ENCODE results near the gene MDN1. TPM values are rescaled to one million over a fixed set of nuclear protein-coding genes. Genes with fewer than 3 reads are reported as not detected.
"Not testable (repeated sequence)": the region's sequence is repeated elsewhere in the genome, so short reads cannot be mapped to it uniquely, and the experiment has no call there.

MDN1 gene
- total RNA-seq, 1 donor from 2014 or later = 23.6 TPM

DNA sequence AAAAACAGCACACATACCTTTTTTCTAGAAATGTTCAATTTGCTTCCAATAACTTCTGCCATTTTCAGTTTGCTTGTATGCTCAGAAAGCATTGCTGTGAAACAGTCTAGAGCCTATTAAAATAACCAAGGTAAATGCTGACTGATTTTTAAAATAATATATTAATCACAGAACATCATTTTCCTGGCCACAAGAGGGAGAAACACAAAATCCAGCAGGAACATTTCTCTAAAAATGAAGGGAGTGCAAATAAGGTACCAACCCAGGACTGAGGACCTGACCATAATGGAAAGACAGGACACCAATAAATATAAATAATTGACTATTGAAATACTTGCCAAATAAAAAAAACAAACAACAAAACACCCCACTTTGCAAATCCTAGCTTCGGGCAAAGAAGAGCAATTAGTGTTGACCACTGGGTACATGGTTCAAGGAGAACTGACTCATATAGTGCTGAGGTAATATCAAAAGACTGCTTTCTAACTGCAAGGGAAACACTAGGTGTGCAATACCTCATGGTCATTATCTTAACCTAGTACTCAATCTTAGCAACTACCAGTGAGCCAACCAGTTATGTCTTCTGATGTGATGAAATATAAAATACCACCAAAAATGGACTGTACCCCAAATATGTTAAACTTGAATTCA lies 42.9 kb downstream of the MDN1 start:
- no peak for DNase-seq (ENCODE audit: extremely low read depth, low read depth, low spot score)

GRCh38 chr6:89775150-89775549 lies 44.4 kb downstream of the MDN1 start:
- no peak for DNase-seq (ENCODE audit: extremely low read depth, low read depth, low spot score)

GRCh38 chr6:89769572-89769971 lies 50.0 kb downstream of the MDN1 start:
- DNase-seq (ENCODE audit: extremely low read depth, low read depth, low spot score) = no peak

DNA sequence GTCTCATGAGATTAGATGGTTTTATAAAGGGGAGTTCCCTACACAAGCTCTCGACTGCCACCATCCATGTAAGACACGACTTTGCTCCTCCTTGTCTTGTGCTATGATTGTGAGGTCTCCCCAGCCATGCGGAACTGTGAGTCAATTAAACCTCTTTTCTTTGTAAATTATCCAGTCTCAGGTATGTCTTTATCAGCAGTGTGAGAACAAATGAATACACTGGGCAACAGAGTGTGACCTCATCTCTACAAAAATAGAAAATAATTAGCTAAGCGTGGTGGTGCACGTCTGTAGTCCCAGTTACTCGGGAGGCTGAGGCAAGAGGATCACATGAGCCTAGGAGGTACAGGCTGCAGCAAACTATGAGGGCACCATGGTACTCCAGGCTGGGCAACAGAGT lies 51.3 kb downstream of the MDN1 start:
- no peak for DNase-seq (ENCODE audit: extremely low read depth, low read depth, low spot score)

DNA sequence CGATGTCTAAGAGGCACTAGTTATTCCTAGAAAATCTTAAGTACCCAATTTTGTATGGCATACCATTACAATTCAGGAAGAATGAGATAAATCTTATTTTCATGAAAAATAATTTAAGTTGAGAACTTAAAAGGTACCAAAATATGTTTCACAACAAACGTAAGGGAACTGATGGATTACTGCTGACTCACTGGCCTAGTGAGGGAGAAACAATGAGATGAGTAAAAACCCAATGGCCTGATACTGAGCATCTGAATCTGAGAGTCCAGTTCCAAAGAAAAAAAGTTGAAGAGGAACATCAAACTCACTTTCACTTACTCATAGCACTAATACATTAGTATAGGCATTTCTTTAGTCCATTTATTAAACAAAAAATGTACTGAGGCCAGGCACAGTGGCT lies 56.0 kb downstream of the MDN1 start:
- DNase-seq (ENCODE audit: extremely low read depth, low read depth, low spot score) = no peak

DNA sequence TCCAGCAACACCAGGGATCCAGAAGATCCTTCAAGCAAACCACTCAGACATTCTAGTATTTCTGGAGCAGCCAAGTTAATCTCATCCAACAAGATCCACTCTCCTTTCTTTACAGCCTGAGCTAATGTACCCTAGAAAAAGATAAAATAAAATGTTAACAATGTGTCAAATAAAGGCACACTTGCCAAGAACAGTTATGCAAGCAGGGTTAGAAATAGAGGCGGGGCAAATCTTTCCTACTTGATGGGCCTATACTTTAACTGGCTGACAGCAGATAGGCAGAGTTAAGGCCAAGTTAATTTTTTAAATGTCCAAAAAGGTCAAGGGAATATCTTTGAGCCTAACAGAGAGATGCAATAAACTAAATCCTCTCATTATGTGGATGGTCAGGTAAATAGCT lies 60.8 kb downstream of the MDN1 start:
- no peak for DNase-seq (ENCODE audit: extremely low read depth, low read depth, low spot score)

DNA sequence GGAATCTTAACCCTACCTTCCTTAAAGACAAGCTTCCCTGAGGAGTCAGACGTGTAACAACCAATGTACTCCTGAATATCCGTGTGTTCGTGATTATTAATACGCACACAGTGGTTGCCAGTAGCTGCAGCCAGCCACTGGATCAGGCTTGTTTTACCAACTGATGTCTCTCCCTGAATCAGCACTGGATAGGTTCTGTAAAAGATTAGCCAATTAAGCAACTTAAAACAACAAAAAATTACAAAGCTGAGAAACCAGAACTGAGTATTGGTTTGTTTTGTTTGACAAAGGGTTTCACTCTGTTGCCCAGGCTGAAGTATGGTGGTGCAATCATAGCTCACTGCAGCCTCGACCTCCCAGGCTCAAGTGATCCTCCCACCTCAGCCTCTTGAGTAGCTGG lies 69.3 kb downstream of the MDN1 start:
- DNase-seq (ENCODE audit: extremely low read depth, low read depth, low spot score) = no peak

DNA sequence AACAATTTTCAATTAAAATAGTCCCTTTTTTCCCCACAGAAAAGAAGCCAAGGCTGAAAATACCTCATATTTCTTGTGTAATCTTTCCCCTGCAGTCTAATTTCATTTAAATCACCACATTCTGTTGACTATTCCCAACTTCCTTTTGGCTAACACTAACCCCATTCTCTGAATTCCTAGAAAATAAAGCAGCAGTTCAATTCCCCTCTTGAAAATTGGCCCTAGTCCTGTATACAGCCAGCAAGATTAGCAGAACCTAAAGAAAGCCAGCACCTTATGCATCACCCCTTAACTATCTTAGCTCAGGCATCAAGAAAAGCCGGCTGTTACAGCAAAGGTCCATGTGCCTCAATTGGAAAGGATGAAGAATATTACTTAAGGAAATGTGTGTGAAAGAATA lies 69.7 kb downstream of the MDN1 start:
- DNase-seq (ENCODE audit: extremely low read depth, low read depth, low spot score) = no peak

- DNase-seq (ENCODE audit: extremely low read depth, low read depth, low spot score) = no peak
Measured at GRCh38 chr6:89745716-89746115, 73.9 kb downstream of the MDN1 start.

- DNase-seq (ENCODE audit: extremely low read depth, low read depth, low spot score) = no peak
Measured at GRCh38 chr6:89745096-89745495, 74.5 kb downstream of the MDN1 start.

DNA sequence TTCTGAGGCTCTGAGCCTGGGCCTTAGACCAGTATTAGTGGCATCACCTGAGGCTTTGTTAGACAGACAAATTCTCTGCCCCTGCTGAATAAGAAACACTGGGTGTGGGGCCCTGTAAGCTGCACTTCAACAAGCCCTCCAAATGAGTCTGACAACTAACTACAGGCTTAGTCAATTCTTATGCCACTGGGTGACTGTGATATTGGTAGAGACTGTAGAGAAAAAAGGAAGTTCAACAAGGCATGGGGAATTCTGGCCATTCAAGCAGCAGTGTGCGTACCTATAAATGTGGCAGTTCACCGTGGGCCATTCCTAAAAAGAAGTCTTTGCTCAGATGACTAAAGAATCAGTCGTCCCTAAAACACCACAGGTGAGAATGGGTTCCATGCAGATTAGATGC lies 82.7 kb downstream of the MDN1 start:
- DNase-seq (ENCODE audit: extremely low read depth, low read depth, low spot score) = no peak

DNA sequence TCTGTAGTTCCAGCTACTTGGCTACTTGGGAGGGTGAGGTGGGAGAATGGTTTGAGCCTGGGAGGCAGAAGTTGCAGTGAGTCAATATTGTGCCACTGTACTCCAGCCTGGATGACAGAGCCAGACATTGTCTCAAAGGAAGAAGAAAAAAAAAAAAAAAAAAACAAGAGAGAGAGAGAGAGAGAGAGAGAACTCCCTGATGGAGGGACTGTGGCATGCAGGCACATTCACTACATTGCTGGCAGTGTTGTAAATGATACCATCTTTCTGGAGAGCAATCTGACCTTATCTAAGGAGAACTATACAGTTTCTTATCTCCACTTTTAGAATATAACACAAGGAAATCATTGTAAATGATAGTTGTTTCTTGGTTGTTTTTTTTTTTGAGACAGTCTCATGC lies 85.1 kb downstream of the MDN1 start:
- no peak for DNase-seq (ENCODE audit: extremely low read depth, low read depth, low spot score)

DNA sequence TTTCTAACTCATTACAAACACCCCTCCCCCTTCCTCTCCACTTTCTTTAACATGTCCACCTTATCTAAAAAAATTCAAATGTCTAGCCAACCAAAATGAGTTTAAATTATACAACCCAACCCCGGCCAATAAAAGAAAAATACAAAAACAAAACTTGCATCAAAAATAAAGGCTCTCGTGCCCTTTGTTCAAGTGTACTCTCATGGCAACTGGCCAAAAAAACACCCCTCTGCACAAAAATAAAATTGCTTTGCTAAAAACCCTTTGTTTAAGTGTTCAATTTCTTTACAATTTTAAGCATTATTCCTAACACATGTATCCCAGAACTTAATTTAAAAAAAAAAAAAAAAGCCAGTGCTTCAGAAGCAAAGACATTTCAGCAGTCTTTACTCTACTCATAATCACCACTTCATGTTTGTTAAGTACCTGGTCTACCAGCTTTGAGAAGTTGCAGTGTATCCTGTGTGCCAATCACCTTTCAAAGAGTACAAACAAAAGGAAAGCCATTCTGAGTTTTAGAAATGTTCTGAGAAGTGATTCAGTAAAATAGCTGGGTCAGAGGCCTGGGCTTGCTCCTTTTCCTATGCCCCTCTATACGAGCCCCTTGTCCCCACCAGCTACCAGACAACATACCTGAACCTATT lies 87.5 kb downstream of the MDN1 start:
- DNase-seq (ENCODE audit: extremely low read depth, low read depth, low spot score) = no peak

DNA sequence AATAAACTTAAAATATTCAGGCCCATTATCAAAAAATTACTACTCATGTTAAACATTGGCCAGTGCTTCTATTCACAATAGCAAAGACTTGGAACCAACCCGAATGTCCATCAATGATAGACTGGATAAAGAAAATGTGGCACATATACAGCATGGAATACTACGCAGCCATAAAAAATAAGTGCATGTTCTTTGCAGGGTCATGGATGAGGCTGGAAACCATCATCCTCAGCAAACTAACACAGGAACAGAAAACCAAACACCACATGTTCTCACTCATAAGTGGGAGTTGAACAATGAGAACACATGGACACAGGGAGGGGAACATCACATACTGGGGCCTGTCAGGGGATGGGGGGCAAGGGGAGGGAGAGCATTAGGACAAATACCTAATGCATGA lies 88.3 kb downstream of the MDN1 start:
- not testable (repeated sequence) for DNase-seq (ENCODE audit: extremely low read depth, low read depth, low spot score)

DNA sequence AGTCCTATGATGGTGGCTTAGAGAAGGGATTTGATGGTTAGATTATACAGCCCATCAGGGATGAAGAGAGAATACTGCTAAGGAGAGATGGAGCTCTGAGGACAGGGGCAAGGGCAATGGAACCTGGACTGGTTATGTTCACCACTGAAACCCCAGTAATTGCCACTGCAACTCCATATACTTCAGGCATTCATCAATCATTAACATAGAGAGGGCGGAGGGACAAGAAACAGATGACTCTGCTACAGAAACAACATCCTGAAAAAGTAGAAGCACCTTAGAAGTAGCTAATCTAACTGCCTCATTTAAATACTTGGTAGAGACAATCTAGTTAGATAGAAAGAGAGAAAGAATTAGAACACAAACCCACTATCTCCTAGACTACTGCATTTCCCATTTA lies 89.8 kb downstream of the MDN1 start:
- no peak for DNase-seq (ENCODE audit: extremely low read depth, low read depth, low spot score)

- DNase-seq (ENCODE audit: extremely low read depth, low read depth, low spot score) = no peak
Measured at GRCh38 chr6:89727501-89727900, 92.1 kb downstream of the MDN1 start.

DNA sequence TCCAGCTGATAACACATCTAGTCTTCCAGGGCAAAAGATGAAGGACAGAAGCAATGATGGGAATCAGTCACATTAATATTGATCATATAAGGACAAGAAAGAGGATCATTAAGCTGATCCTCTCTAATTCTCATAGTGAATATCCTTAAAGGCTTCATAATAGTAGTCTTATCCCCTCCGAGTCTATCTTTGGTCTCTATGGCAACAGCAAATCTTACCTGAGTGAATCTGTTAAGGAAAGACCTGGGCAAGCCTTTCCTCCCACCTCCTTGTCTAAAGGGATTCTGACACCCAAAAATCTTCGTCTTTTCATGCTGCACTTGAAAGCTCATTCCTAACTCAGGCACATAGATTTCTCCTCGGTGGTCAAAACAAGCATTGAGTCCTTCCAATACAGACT lies 94.6 kb downstream of the MDN1 start:
- no peak for DNase-seq (ENCODE audit: extremely low read depth, low read depth, low spot score)

- no peak for DNase-seq (ENCODE audit: extremely low read depth, low read depth, low spot score)
Measured at GRCh38 chr6:89723046-89723445, 96.5 kb downstream of the MDN1 start.

GRCh38 chr6:89716532-89716931 lies 103.1 kb downstream of the MDN1 start:
- DNase-seq (ENCODE audit: extremely low read depth, low read depth, low spot score) = no peak

DNA sequence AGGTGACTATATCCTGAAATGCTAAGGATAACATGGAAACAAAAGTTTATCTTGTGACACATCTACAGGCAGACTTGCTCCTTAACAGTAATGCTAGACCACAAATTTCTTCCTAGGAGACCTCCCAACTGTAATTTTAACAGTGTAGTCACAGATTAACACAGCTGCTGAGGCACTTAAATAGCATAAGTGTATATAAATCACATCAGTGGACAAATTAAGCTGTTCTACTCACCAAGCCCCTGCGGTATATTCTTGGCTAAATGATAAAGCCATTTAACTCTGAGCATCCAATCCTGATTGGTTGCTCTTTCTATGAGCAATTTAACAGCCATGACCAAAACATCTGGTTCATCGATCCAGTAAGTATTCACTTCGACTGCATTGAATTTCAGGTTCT lies 107.8 kb downstream of the MDN1 start:
- DNase-seq (ENCODE audit: extremely low read depth, low read depth, low spot score) = no peak

GRCh38 chr6:89708316-89708715 lies 111.3 kb downstream of the MDN1 start:
- no peak for DNase-seq (ENCODE audit: extremely low read depth, low read depth, low spot score)

DNA sequence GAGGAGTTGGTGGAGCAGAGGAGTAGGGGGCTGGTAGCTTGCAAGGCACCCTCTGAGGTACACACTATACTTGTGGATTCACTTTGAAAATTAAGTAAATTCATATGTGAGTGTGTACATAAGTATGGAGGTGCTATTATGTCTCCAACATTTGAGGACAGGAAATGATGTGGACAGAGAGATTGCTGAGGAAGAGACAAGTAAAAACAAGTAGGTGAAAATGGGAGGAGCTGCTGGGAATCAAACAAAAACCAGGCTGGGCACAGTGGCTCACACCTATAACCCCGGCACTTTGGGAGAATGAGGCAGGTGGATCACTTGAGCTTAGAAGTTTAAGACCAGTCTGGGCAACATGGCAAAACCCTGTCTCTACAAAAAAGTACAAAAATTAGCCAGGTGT lies 111.8 kb downstream of the MDN1 start:
- no peak for DNase-seq (ENCODE audit: extremely low read depth, low read depth, low spot score)

- DNase-seq (ENCODE audit: extremely low read depth, low read depth, low spot score) = no peak
Measured at GRCh38 chr6:89706121-89706520, 113.5 kb downstream of the MDN1 start.

All from glomerular endothelial cell (primary cell).